NCI-H446 (cell line): ENCODE measurements around the gene VWA3B.

Experiments
- DNase-seq, 2 experiments: peaks; one replicate each; lab custom pipeline; 2025; lab: John Stamatoyannopoulos, UW

Gene VWA3B

GRCh38 chr2:98333922-98334321, 247.0 kb downstream of the VWA3B start:
- no peak for DNase-seq

GRCh38 chr2:98334439-98335078, 247.6 kb downstream of the VWA3B start:
- DNase-seq, result no peak

GRCh38 chr2:98335271-98335670, 248.3 kb downstream of the VWA3B start:
- no peak for DNase-seq

- DNase-seq, result no peak
Observed at GRCh38 chr2:98341241-98341640, 254.3 kb downstream of the VWA3B start.

GRCh38 chr2:98343285-98343684, 256.3 kb downstream of the VWA3B start:
- DNase-seq, result no peak

- DNase-seq, result no peak
Observed at GRCh38 chr2:98346311-98347236, 259.6 kb downstream of the VWA3B start, which contains the start of gene CNGA3. Gene CNGA3 (plus strand): TSS chr2:98346456. CDS start chr2:98369976, 23,520 bp downstream.

GRCh38 chr2:98347298-98348065, 260.5 kb downstream of the VWA3B start:
- no peak for DNase-seq

GRCh38 chr2:98348066-98348561, 261.1 kb downstream of the VWA3B start:
- DNase-seq, result peak; percentile 19 to 21

- no peak for DNase-seq
Observed at GRCh38 chr2:98350411-98350810, 263.4 kb downstream of the VWA3B start.

GRCh38 chr2:98355881-98356280, 268.9 kb downstream of the VWA3B start:
- no peak for DNase-seq

GRCh38 chr2:98356729-98357128, 269.8 kb downstream of the VWA3B start:
- DNase-seq, result no peak

- DNase-seq, result no peak
Observed at GRCh38 chr2:98357849-98358248, 270.9 kb downstream of the VWA3B start.

GRCh38 chr2:98359986-98360385, 273.0 kb downstream of the VWA3B start:
- no peak for DNase-seq
